GM19455 (cell line): ENCODE measurements around the gene RAP1B.

Experiments used
- ATAC-seq: cut with Tn5 transposase; IDR thresholded peaks from one replicate; pipeline ENCODE4 v1.9.1; 2021; ENCODE audit not compliant: unreplicated experiment

RAP1B gene

DNA sequence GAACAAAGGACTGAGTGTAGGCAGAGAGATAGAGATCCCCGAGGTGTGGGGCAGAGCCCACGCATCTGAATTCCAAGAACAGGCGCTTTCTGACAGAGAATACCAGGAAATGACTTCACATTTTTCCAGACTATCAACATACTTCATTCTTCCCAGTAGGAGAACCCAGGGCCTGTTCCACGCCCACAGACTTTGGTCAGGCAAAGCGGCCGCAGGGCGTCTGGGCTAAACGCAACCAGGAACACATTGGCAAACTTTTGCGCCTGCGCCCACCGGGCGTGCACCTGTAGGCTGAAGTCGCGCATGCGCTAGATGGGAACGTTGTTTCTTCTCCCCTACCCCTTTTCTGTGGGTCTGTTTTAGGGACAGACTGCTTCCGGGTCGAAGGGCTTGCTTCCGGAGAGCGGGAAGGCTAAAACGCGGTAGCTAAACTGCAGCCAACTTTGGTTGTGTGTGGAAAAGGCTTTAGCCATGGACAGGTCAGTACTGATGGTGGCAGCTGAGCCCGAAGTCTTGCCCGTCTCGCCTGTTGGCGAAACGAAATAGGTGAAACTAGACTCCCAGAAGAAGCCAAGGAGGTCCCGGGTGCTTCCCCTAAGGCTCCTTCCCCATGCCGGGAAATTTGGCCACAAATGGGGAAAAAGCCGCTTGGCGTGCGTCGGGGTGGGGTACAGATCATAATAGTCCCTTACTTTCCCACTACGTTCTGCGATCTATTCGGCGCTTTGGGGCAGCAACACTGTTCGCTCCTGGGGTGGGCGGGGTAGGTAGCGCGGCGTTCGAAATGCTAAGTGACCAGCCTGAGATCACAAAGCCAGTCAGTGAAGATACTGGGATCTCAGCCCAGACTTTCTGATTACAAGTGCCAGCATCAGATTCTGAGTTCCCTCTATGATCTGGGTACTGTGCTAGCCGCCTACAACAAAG is 76.2 kb downstream of the RAP1B start, which contains the start of gene NUP107:
Gene NUP107 (plus strand): TSS at position 384 of the 927 bp plus-strand sequence. CDS start 88 bp downstream, at position 472.
- peak; percentile 96 for ATAC-seq

DNA sequence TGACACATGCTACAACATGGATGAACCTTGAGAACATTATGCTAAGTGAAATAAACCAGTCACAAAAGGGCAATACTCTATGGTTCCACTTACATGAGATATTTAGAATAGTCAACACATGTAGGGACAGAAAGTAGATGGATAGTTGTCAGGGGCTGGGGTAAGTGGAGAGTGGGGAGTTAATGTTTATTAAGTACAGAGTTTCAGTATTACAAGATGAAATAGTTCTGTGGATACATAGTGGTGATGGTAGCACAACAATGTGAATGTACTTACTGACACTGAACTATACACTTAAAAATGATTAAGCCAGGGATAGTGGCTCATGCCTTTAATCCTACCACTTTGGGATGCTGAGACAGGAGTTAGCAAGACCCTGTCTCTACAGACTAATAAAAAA is 84.8 kb downstream of the RAP1B start:
- no peak for ATAC-seq

DNA sequence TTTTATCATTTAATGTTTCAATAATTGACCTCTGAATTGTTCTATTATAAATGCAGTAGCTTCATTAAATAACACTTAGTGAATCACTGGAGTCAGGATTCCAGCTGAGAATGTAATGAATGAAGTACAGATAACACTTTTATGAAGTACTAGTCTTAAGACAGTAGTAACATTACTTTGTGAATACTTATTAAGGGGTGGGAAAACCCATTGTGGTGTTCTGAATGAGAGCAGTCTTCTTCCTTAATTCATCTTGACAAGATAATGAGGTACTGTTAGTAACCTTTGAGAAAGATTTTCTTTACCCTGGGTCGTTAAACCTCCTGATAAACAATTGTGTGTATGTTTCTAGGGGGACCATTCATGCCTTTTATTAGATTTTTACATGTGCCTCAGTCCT is 88.8 kb downstream of the RAP1B start:
- ATAC-seq: no peak
